Calu3 (cell line): ENCODE data around the gene BTBD8. TPM values are rescaled to one million over a fixed set of nuclear protein-coding genes. Genes with fewer than 3 reads are reported as not detected.

Experiments
- BruUV-seq: library from RNA; stranded (reverse); fragments of 400-500 nt; replicated peaks from 2 replicates; lab custom pipeline; 2021; lab: Mats Ljungman, UMichigan
- CTCF ChIA-PET: fragments of 300-600 bp; sonication (Branson Sonifier 250); formaldehyde crosslinking; loops from one replicate; lab custom pipeline; 2022; ENCODE audit warnings: antibody characterized with exemption; lab: Charles Lee
- DNase-seq: peaks from one replicate; pipeline ENCODE4 v3.0.0; 2022
- H3K27ac Mint-ChIP-seq: one replicate; pipeline ENCODE4 v1.8.0; 2022; ENCODE audit warnings: mixed read lengths; ENCODE audit not compliant: unreplicated experiment
- H3K27me3 Mint-ChIP-seq: one replicate; pipeline ENCODE4 v1.8.0; 2022; ENCODE audit warnings: mixed read lengths; ENCODE audit not compliant: unreplicated experiment
- H3K36me3 Mint-ChIP-seq: one replicate; pipeline ENCODE4 v1.8.0; 2022; ENCODE audit warnings: mild to moderate bottlenecking, moderate library complexity, mixed read lengths; ENCODE audit not compliant: insufficient read depth, unreplicated experiment
- H3K4me1 Mint-ChIP-seq: one replicate; pipeline ENCODE4 v1.8.0; 2022; ENCODE audit warnings: mild to moderate bottlenecking, low read depth, mixed read lengths; ENCODE audit not compliant: unreplicated experiment
- H3K4me3 Mint-ChIP-seq: one replicate; pipeline ENCODE4 v1.8.0; 2022; ENCODE audit warnings: mild to moderate bottlenecking, low read depth, moderate library complexity, mixed read lengths; ENCODE audit not compliant: unreplicated experiment
- H3K9me3 Mint-ChIP-seq: one replicate; pipeline ENCODE4 v1.8.0; 2022; ENCODE audit warnings: low read depth, mixed read lengths; ENCODE audit not compliant: unreplicated experiment
- CTCF ChIP-seq: fragments of 200-600 bp; IDR thresholded peaks from one replicate; pipeline ENCODE4 v1.8.0; 2022; ENCODE audit warnings: antibody characterized with exemption; ENCODE audit not compliant: unreplicated experiment
- intact Hi-C: fragments of 100-400 bp; cut with micrococcal nuclease; formaldehyde crosslinking; loops from one replicate; pipeline ENCODE4 v1.10.0; 2022; ENCODE audit not compliant: unreplicated experiment
- total RNA-seq: library from RNA; stranded (reverse); gene quantifications from 2 replicates; pipeline ENCODE4 v1.2.3, GENCODE V29; 2022

BTBD8 gene
- total RNA-seq, 1 experiment from 2014 or later, result 4.0 TPM

GRCh38 chr1:92188436-92189255 is 108.5 kb downstream of the BTBD8 start:
- Mint-ChIP-seq H3K27me3 (no peaks in the 10 kb centered on the region), H3K27ac (no peak overlapping the region), H3K36me3 (no peaks in the 10 kb centered on the region), H3K4me1 (no peaks in the 10 kb centered on the region), H3K4me3 (no peak overlapping the region), H3K9me3 (no peaks in the 10 kb centered on the region)
- no peak for TF ChIP-seq CTCF
- no peak for DNase-seq
- BruUV-seq, result no TSS peak
- CTCF ChIA-PET, result no interaction called here
- intact Hi-C loops, result no loop called here

GRCh38 chr1:92191726-92192125 is 111.6 kb downstream of the BTBD8 start:
- intact Hi-C loops, result no loop called here
- CTCF ChIA-PET, result no interaction called here
- H3K4me3 Mint-ChIP-seq, result no peak overlapping the region
- H3K9me3 Mint-ChIP-seq, result no peaks in the 10 kb centered on the region
- H3K36me3 Mint-ChIP-seq, result no peaks in the 10 kb centered on the region
- no peaks in the 10 kb centered on the region for H3K27me3 Mint-ChIP-seq
- H3K4me1 Mint-ChIP-seq, result no peaks in the 10 kb centered on the region
- DNase-seq, result no peak
- BruUV-seq, result no TSS peak
- no peak overlapping the region for H3K27ac Mint-ChIP-seq
- no peak for TF ChIP-seq CTCF

- intact Hi-C loops, result no loop called here
- Mint-ChIP-seq H3K4me1 (no peaks in the 10 kb centered on the region), H3K4me3 (no peak overlapping the region), H3K36me3 (no peaks in the 10 kb centered on the region), H3K9me3 (no peaks in the 10 kb centered on the region), H3K27ac (no peak overlapping the region), H3K27me3 (no peaks in the 10 kb centered on the region)
- CTCF ChIA-PET, result no interaction called here
- BruUV-seq, result no TSS peak
- no peak for TF ChIP-seq CTCF
- DNase-seq, result no peak
These were observed 112.1 kb downstream of the BTBD8 start for GRCh38 chr1:92192246-92192645.

GRCh38 chr1:92194511-92194910 is 114.4 kb downstream of the BTBD8 start:
- H3K4me1 Mint-ChIP-seq, result no peaks in the 10 kb centered on the region
- TF ChIP-seq CTCF, result no peak
- no peaks in the 10 kb centered on the region for H3K36me3 Mint-ChIP-seq
- intact Hi-C loops, result no loop called here
- CTCF ChIA-PET, result no interaction called here
- BruUV-seq, result no TSS peak
- no peak for DNase-seq
- H3K27me3 Mint-ChIP-seq, result no peaks in the 10 kb centered on the region
- H3K4me3 Mint-ChIP-seq, result no peak overlapping the region
- H3K9me3 Mint-ChIP-seq, result no peaks in the 10 kb centered on the region
- no peak overlapping the region for H3K27ac Mint-ChIP-seq
